Measurements from ENCODE around the gene PGC. TPM values are rescaled to one million over a fixed set of nuclear protein-coding genes. Genes with fewer than 3 reads are reported as not detected.
A peak's percentile ranks its signal among the peaks of the same experiment; 100 is the strongest.

PGC gene
- total and polyA plus RNA-seq, 8 donors: 1.0 to 33.6 (median 3.2) TPM

DNA sequence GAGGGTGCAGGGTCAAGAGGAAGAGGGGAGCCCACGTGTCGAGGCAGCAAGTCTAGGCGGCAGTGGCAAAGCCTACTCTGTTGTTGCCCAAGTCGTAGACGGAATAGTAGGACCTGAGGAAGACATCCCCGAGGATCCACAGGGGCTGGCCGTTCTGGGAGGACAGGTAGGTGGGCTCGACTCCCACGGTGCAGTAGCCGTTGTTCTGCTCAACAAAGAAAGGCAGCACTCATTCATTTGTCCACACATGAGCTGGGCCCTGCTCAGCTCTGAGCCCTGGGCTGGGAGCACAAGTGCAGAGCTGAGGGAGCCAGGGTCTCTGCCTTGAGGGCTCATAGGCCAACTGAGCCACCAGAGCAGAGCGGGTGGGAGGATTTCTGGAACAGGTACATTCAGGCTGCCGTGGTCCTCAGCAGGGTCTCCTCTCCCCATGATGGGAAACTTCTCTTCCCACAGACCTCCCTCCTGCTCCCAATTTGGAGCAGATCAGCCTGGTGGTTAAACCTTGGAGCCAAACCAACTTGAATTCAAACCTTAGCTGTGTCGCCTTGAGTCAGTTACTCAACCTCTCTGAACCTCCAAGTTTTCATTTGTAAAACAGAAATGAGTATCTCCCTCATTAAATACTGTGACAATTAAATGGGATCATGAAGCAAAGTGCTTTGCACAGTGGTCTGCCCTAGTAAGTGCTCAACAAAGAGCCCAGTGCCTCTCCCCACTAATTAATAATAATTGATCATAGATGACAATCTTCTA, 10.2 kb downstream of the PGC start:
- H3K27ac ChIP-seq: no peak overlapping the region
- no peaks in the 10 kb centered on the region for H3K9me3 ChIP-seq
- H3K4me3 ChIP-seq: no peak overlapping the region
- TF ChIP-seq, protein P1, sequence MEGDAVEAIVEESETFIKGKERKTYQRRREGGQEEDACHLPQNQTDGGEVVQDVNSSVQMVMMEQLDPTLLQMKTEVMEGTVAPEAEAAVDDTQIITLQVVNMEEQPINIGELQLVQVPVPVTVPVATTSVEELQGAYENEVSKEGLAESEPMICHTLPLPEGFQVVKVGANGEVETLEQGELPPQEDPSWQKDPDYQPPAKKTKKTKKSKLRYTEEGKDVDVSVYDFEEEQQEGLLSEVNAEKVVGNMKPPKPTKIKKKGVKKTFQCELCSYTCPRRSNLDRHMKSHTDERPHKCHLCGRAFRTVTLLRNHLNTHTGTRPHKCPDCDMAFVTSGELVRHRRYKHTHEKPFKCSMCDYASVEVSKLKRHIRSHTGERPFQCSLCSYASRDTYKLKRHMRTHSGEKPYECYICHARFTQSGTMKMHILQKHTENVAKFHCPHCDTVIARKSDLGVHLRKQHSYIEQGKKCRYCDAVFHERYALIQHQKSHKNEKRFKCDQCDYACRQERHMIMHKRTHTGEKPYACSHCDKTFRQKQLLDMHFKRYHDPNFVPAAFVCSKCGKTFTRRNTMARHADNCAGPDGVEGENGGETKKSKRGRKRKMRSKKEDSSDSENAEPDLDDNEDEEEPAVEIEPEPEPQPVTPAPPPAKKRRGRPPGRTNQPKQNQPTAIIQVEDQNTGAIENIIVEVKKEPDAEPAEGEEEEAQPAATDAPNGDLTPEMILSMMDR (IDR thresholded peaks at IDR 0.05): no peak
- intact Hi-C loops (cut with DNase I): no loop called here
- 78 to 82% methylated on average over 13 of the region's 13 CpGs for WGBS, 2 donors
- H3K4me1 ChIP-seq: peaks cover 0 to 9% (median 0%) of the 10 kb centered on the region in 3 donors
- DNase-seq (peak in 1 of 6 donors; percentile 39), FAIRE-seq (no peak), ATAC-seq (no peak)
- no peaks in the 10 kb centered on the region for H3K36me3 ChIP-seq
- no peaks in the 10 kb centered on the region for H3K27me3 ChIP-seq

DNA sequence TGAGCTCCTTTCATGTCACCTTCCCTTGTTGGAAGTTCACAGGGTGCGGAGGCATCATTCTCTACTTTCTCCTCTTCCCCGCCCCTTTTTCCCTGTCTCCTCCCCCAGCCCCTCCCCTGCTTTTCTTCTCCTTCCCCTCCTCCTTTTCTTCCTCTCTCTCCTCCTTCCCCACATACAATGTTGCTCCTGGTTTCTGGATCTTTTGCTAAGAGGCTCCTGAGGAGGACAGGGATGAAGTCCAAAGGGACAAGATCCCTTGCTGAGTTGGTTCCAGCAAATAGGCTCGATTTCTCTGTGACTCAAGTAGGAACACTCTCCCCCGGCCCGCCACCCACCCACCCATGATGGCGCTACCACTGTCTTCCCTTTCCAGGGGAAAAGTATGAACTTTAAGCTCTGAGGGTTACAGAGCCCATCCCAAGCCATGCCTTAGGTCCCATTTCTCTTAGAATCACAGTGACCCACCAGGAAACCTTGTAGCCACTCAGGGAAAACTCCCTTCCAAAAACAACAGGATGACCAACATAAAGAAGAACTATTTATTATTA, 10.9 kb downstream of the PGC start:
- peaks cover 0 to 9% (median 0%) of the 10 kb centered on the region in 3 donors for H3K4me1 ChIP-seq
- DNase-seq: peak in 1 of 6 donors; percentile 12
- no peaks in the 10 kb centered on the region for H3K9me3 ChIP-seq
- no peaks in the 10 kb centered on the region for H3K27me3 ChIP-seq
- ATAC-seq: no peak
- no peaks in the 10 kb centered on the region for H3K36me3 ChIP-seq
- H3K27ac ChIP-seq: no peak overlapping the region
- FAIRE-seq: no peak
- H3K4me3 ChIP-seq: no peak overlapping the region
- TF ChIP-seq, protein P1 (IDR thresholded peaks at IDR 0.05): no peak
- intact Hi-C loops (cut with DNase I): no loop called here
- WGBS, 2 donors: 61 to 64% methylated on average over 6 of the region's 6 CpGs

DNA sequence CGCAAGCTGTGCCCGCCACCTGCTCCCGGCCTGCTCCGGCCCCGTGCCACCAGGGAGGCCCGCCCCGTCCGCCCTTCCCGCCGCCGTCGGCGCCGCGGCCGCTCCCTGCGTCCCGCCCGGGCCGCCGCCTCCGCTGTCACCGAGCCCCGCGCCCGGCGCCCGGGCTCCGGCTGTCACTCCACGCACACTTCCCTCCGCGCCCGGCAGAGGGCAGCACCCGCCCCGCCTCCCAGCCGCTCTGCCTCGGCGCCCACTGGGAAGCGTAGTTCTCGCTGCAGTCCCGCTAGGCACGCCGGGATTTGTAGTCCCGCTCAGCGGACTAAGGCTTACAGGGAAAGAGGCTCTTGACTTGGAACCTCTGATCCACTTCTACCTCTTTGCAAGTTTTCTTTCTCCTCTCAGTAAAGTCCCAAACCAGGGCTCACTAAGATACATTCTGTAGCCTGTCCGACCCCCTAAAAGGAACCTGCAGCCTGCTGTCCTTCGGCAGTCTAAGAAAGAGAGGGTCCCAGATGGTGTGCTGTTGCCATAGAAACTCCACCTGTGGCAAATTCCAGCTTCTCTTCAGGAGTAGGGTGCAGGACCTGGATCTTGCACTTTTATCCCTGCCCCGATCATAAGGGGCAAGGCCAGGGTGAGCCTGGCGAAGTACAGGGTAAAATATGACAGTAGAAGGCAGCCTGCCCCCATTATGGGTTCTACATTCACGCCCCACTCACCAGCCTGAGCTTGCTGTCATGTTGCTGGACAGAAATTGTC, 11.6 kb downstream of the PGC start, which contains the start of gene TFEB:
Gene TFEB, minus strand, starts transcription at position 182 of the 759 bp plus-strand sequence. CDS start 44,395 bp downstream, outside the sequence.
- Histone ChIP-seq H3K4me3 (peak within 1 kb of the TSS; percentile 64 to 95 (median 88)), H3K27ac (peak within 1 kb of the TSS; percentile 81 to 94 (median 86)), H3K27me3 (no peaks in the 10 kb centered on the region), H3K9me3 (no peaks in the 10 kb centered on the region), H3K36me3 (no peaks in the 10 kb centered on the region), H3K4me1 (peaks cover 0 to 9% (median 0%) of the 10 kb centered on the region in 3 donors)
- WGBS, 2 donors: 6 to 8% methylated on average over 35 to 50 of the region's 50 CpGs
- TF ChIP-seq, protein P1 (IDR thresholded peaks at IDR 0.05): peak; percentile 87 to 96 (median 92)
- FAIRE-seq (no peak), ATAC-seq (peak; percentile 78 to 87 (median 84)), DNase-seq (peak; percentile 91 to 98 (median 95))
- intact Hi-C loops (cut with DNase I): no loop called here

DNA sequence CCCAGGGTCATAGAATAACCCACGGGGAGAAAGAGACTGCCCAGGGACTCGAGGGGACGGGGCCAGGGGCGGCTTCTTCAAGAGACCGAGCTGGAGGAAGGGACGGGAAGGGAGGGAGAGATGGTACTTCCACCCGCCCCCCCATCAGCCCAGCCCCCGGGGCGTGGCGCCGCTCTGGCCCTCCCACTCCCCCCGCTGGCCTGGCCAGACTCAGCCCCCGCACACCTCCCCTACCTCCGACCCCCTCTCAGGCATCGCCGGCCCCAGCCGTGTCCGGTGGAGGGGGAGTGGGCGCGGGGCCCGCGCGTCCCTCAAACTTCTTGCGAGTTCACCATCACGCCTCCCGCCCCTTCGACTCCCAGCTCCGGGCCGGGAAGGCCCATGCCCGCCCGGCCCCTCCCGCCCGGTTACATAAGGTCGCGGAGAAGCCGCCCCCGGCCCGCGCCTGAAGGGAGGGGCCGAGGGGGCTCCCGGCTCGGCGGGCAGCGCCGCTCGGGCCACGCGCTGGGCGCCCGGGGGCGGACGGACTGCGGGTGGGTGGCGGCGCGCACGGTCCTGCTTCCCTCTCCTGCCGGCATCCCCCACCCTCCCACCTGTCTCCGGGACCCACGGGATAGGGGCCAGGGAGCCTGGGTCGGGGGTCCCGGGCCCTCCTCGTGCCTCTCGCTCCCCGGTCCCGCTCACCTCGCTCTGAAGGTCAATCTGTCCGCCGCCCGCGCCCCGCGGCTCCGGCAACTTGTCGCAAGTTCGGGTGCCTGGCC, 12.4 kb downstream of the PGC start:
- FAIRE-seq (no peak), DNase-seq (peak in 5 of 6 donors; percentile 75 to 89 (median 85)), ATAC-seq (peak; percentile 72 to 82 (median 76))
- Histone ChIP-seq H3K9me3 (no peaks in the 10 kb centered on the region), H3K27me3 (no peaks in the 10 kb centered on the region), H3K27ac (peak overlapping the region; percentile 81 to 94 (median 86)), H3K4me3 (peak overlapping the region; percentile 64 to 95 (median 88)), H3K4me1 (peaks cover 0 to 9% (median 0%) of the 10 kb centered on the region in 3 donors), H3K36me3 (no peaks in the 10 kb centered on the region)
- TF ChIP-seq, protein P1 (IDR thresholded peaks at IDR 0.05): no peak
- 0 to 1% methylated on average over 39 to 75 of the region's 76 CpGs for WGBS, 2 donors
- intact Hi-C loops (cut with DNase I): no loop called here

Measured in pancreas (tissue), 10 donors.